AG04450 (cell line): Measurements from ENCODE around the gene GMPPB. TPM values are rescaled to one million over a fixed set of nuclear protein-coding genes. Genes with fewer than 3 reads are reported as not detected.

ENCODE experiments used
- CTCF ChIA-PET: fragments of 300-600, 350-600 bp; formaldehyde crosslinking; extraction: SDS; loops from one replicate; lab custom pipeline; 2022; ENCODE audit warnings: antibody characterized with exemption, inconsistent platforms; lab: Charles Lee
- POLR2A ChIA-PET: fragments of 350-600 bp; formaldehyde crosslinking; extraction: SDS; loops from one replicate; lab custom pipeline; 2021; ENCODE audit warnings: antibody characterized with exemption, inconsistent platforms; lab: Yijun Ruan, JAX
- DNase-seq: peaks from one replicate; pipeline ENCODE4 v3.0.0-alpha.2; 2011; ENCODE audit warnings: low read depth, low spot score
- H3K27ac ChIP-seq: one replicate; pipeline ENCODE4 v1.5.1; 2012; ENCODE audit warnings: low read depth, low read length, control low read depth
- H3K27me3 ChIP-seq: one replicate; pipeline ENCODE4 v1.6.0; 2012; ENCODE audit warnings: low read length; ENCODE audit not compliant: control insufficient read depth, insufficient read depth
- H3K4me3 ChIP-seq: 2 replicates; pipeline ENCODE4 v1.5.1; 2011; ENCODE audit warnings: mild to moderate bottlenecking, low read depth, low read length, control low read depth
- H3K9me3 ChIP-seq: 2 replicates; pipeline ENCODE4 v1.5.1; 2012; ENCODE audit warnings: low read length; ENCODE audit not compliant: control insufficient read depth, insufficient read depth
- polyA plus RNA-seq: library from polyadenylated mRNA; depleted of rRNA; stranded (reverse); fragments of >200 nt; gene quantifications from 2 replicates; pipeline ENCODE4 v1.2.3, GENCODE V29; 2011
- TF ChIP-seq, protein P1 (sequence below): IDR thresholded peaks from 2 replicates; pipeline ENCODE4 v1.5.1; 2011; ENCODE audit warnings: low read depth, low read length, control low read depth, inconsistent platforms

Gene GMPPB
- polyA plus RNA-seq, 1 experiment: 13.9 TPM

DNA sequence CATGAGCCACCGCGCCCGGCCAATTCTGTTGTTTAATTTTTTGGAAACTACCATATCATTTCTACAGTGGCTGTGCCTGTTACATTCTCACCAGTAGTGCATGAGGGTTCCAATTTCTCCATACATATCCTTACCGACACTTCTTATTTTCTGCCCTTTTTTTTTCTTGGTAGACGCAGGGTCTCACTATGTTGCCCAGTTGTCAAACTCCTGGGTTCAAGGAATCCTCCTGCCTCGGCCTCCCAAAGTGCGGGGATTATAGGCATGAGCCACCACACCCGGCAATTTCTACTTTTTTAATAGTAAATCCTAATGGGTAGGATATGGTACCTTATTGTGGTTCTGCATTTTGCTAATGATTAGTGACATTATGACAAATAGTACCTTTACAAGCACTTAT, 13.9 kb downstream of the GMPPB start:
- POLR2A ChIA-PET: no interaction called here
- TF ChIP-seq, protein P1, sequence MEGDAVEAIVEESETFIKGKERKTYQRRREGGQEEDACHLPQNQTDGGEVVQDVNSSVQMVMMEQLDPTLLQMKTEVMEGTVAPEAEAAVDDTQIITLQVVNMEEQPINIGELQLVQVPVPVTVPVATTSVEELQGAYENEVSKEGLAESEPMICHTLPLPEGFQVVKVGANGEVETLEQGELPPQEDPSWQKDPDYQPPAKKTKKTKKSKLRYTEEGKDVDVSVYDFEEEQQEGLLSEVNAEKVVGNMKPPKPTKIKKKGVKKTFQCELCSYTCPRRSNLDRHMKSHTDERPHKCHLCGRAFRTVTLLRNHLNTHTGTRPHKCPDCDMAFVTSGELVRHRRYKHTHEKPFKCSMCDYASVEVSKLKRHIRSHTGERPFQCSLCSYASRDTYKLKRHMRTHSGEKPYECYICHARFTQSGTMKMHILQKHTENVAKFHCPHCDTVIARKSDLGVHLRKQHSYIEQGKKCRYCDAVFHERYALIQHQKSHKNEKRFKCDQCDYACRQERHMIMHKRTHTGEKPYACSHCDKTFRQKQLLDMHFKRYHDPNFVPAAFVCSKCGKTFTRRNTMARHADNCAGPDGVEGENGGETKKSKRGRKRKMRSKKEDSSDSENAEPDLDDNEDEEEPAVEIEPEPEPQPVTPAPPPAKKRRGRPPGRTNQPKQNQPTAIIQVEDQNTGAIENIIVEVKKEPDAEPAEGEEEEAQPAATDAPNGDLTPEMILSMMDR: no peak
- no peak overlapping the region for H3K4me3 ChIP-seq
- CTCF ChIA-PET: no interaction called here
- H3K27me3 ChIP-seq: no peaks in the 10 kb centered on the region
- no peak for DNase-seq
- no peak overlapping the region for H3K27ac ChIP-seq
- no peaks in the 10 kb centered on the region for H3K9me3 ChIP-seq

DNA sequence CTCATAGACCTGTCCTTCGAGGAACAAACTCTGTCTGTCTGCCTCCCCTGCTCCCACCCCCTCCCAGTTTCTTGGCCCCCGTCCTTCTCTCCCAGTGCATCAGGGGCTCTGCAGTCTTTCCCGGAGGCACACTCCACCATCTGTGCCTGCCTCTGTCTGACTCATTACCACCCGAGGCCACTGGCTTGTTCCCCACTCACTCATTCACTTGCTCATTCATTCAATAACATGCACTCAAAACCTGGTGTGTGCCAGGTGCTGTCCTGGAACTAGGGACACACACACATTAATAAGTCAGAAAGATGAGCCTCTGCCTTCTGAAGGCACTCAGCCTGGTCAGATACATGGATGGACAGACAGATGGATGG, 16.7 kb downstream of the GMPPB start:
- H3K27me3 ChIP-seq: no peaks in the 10 kb centered on the region
- ChIA-PET CTCF (no interaction called here), POLR2A (no interaction called here)
- no peaks in the 10 kb centered on the region for H3K9me3 ChIP-seq
- H3K4me3 ChIP-seq: no peak overlapping the region
- no peak for DNase-seq
- TF ChIP-seq, protein P1: no peak
- no peak overlapping the region for H3K27ac ChIP-seq

DNA sequence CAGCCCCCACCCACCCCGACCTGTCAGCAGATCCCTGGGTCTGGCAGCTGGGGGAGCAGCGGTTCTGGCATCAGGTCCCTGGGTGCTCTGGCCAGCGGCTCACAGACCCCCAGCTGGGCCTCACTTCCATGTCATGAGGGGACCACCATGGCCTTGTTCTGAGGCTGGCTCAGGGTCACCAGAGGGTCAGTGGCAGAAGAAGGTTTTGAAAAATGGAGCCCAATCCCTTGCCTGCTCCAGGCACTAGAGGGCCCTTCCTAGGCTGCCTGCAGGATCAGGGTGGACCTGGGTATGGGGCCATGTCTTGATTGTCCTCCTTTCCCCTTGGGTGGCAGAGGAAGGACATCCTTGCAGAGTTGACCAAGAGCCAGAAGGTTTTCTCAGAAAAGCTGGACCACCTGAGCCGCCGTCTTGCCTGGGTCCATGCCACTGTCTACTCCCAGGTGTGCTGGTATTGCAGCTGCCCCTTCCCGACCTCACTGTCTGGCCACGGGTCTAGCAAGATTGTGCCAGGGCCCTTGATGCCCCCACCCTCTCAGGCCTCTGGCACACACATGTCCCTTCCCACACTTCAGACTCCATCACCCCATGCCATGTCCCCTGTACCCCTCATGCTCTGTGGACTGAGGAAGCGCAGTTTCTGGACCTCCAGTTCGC, 17.2 kb downstream of the GMPPB start:
- Histone ChIP-seq H3K27me3 (no peaks in the 10 kb centered on the region), H3K9me3 (no peaks in the 10 kb centered on the region), H3K4me3 (no peak overlapping the region), H3K27ac (no peak overlapping the region)
- TF ChIP-seq, protein P1: no peak
- CTCF ChIA-PET: no interaction called here
- DNase-seq: no peak
- POLR2A ChIA-PET: no interaction called here

DNA sequence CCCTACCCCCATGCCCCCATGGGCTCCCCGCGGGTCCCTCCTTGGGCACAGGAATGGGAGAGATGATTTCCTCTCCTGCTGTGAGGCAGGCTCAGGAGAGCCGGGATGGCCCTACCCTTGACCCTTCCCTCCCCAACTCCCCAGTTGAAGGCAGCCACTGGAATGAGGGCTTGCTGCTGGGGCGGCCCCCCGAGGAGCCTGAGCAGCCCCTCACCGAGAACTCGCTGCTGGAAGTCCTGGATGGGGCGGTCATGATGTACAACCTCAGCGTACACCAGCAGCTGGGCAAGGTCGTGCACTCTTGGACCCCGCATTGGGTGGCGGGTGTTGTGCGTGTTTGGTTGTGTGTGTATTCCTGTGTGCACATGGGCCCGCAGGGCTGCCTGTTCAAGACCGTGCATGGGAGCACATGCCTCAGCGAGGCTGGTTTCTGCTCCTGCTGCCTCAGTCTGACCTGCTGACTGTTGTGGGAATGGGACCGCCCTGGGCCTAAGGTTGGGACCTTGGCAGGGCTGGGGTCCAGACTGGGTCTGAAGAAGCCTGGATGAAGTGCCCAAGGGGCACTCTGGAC, 18.3 kb downstream of the GMPPB start:
- H3K4me3 ChIP-seq: no peak overlapping the region
- no peak for DNase-seq
- no peaks in the 10 kb centered on the region for H3K27me3 ChIP-seq
- no peak overlapping the region for H3K27ac ChIP-seq
- POLR2A ChIA-PET: no interaction called here
- CTCF ChIA-PET: no interaction called here
- TF ChIP-seq, protein P1: no peak
- H3K9me3 ChIP-seq: no peaks in the 10 kb centered on the region

DNA sequence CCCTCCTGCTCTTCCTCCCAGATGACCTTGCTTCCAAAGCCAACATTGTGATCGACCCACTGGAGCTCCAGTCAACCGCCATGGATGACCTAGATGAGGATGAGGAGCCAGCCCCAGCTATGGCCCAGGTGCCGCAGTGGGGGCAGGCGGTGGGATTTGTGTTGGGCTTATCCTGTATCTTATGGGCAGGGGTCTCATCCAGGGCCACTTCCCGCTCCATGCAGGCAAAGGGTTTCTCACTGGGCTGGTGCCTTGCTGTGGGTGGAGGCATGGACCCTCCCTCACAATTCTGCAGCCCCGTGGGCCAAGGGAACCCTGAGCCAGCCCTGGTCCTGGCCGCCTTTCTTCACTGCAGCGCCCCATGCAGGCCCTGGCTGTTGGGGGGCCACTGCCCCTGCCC, 19.1 kb downstream of the GMPPB start:
- CTCF ChIA-PET: interaction anchor here (2.5 kb wide), 1 partner anchor 134 kb away, joined by 20 read pairs; no protein-coding TSS in a partner anchor
- no peak overlapping the region for H3K4me3 ChIP-seq
- POLR2A ChIA-PET: no interaction called here
- TF ChIP-seq, protein P1: no peak
- no peaks in the 10 kb centered on the region for H3K27me3 ChIP-seq
- no peak overlapping the region for H3K27ac ChIP-seq
- no peak for DNase-seq
- no peaks in the 10 kb centered on the region for H3K9me3 ChIP-seq
